22Rv1 (cell line): ENCODE data around the gene TSPAN5.

Source experiments
- ZFX ChIP-seq: fragments of 450-650 bp; IDR thresholded peaks from 2 replicates; pipeline ENCODE4 v1.6.1; 2017; ENCODE audit warnings: antibody characterized with exemption, borderline replicate concordance
- TF ChIP-seq, protein P1 (sequence below): fragments of 450-650 bp; IDR thresholded peaks from 2 replicates; pipeline ENCODE4 v1.5.1; 2017; ENCODE audit warnings: mild to moderate bottlenecking

DNA sequence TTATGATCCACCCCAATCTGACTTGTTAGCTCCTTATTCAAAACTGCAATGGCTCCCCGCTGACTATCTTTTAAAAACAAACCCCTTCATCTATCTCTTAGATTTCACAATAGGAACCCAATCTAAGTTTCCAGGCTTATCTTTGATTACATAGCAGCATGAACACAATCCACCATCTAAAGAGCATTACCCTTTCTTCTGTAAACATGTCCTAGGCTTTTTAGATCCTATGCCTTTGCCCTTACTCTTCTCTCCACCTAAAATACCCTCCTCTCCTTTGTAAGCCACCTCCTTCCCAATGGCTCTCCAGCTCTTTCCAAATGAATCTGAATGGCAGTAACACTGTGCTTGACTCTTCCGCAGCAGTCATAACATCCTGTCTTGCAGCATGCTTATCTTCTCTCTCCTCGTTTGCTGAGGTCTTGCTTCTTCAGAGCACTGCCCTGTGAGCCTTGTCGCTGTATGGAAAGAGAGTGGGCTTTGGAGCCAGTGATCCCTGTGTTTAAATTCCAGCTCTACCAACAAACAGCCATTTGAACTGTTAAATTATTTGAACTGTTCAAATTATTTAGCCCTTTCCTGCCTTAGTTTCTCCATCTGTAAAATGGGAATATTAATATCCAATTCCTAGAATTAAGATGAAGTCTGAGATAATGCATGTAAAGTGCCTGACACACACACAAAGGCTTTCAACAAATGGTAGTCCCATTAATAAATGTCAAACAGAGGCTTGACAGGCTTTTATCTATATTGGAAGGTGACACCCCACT, 16.2 kb upstream of the TSPAN5 start:
- TF ChIP-seq, protein P1, sequence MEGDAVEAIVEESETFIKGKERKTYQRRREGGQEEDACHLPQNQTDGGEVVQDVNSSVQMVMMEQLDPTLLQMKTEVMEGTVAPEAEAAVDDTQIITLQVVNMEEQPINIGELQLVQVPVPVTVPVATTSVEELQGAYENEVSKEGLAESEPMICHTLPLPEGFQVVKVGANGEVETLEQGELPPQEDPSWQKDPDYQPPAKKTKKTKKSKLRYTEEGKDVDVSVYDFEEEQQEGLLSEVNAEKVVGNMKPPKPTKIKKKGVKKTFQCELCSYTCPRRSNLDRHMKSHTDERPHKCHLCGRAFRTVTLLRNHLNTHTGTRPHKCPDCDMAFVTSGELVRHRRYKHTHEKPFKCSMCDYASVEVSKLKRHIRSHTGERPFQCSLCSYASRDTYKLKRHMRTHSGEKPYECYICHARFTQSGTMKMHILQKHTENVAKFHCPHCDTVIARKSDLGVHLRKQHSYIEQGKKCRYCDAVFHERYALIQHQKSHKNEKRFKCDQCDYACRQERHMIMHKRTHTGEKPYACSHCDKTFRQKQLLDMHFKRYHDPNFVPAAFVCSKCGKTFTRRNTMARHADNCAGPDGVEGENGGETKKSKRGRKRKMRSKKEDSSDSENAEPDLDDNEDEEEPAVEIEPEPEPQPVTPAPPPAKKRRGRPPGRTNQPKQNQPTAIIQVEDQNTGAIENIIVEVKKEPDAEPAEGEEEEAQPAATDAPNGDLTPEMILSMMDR = no peak
- no peak for TF ChIP-seq ZFX
